Activated gamma-delta T cell (primary cell): ENCODE results near the gene CCDC116.

Experiments
- DNase-seq: peaks from one replicate; lab custom pipeline; 2025; lab: John Stamatoyannopoulos, UW

CCDC116 gene

DNA sequence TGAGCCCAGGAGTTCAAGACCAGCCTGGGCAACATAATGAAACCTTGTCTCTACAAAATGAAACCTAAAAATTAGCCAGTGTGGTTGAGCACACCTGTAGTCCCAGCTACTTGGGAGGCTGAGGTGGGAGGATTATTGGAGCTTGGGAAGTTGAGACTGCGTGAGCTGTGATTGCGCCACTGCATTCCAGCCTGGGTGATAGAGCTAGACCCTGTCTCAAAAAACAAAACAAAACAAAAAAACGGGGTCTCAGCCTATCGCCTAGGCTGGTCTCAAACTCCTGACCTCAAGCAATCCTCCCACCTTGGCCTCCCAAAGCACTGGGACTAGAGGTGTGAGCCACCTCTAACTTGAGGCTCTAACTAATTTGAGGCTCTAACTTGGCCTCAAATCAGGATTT, 46.8 kb downstream of the CCDC116 start:
- DNase-seq = no peak

DNA sequence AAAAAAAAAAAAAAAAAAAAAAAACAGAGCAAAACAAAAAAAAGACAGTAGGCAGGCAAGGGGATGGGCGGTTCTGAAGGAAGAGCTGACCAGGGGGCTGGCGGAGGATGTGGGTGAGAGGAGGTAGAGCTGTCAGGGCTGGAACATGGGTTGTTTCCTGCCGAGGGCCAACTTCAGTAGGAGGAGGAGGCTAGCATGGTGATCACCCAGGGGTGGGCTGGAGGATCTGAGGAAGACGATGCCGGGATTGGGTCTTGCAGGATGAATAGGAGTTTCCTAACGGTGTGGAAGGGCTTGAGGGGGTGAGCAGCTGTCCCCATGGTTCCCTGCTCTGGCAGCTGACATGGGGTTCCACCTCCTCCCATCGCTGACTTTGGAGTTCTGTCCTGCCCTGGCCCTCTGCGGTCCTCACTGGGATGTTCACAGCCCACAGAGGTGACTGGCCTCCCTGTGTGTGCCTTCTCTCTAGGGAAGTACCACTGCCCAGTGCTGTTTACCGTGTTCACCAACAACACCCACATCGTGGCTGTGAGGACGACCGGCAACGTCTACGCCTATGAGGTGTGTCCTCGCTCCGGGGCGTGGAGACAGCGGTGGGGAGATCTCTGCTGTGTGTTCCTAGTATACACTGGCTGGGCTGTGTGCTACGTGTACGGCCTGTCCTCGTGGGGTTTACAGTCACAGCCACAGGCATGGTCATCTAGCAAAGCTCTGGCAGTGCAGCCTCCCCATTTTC, 48.4 kb downstream of the CCDC116 start:
- DNase-seq = no peak

DNA sequence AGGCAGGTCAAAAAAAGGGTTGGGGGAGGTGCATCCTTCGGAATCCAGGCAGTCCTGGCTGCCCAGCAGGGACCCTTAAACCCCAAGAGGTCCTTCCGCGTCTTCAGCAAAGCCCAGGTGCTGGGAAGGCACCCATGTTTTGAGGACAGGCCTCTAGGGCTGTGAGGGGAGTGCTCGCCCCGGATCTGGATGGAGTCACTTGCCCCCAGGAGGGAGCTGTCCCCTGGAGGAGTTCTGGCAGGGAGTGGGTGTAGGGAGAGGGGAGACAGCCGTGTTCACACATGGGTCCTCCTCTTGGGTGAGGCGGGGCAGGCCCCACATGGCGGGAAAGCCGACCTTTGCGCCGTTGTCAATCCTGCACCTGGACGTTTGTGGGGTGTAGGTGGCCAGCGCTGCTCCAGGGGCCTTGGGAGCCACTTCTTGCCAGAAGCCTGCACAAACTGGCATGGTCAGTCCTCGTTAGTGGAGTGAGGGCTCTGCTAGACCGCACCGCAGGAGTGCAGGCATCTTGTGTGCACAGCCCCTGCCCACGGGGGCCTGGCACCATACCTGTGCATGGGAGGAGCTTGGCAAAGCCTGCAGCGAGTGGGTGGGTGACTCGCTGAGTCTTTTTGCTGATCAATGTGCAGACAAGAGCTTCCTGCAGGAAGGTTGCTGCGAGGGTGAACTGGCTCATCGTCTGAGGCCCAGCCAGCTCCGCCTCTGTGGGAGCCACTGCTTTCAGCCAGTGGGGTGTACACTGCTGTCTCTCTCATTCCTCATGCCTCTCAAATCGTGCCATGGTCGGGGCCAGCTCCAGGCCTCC, 49.2 kb downstream of the CCDC116 start:
- DNase-seq = no peak

DNA sequence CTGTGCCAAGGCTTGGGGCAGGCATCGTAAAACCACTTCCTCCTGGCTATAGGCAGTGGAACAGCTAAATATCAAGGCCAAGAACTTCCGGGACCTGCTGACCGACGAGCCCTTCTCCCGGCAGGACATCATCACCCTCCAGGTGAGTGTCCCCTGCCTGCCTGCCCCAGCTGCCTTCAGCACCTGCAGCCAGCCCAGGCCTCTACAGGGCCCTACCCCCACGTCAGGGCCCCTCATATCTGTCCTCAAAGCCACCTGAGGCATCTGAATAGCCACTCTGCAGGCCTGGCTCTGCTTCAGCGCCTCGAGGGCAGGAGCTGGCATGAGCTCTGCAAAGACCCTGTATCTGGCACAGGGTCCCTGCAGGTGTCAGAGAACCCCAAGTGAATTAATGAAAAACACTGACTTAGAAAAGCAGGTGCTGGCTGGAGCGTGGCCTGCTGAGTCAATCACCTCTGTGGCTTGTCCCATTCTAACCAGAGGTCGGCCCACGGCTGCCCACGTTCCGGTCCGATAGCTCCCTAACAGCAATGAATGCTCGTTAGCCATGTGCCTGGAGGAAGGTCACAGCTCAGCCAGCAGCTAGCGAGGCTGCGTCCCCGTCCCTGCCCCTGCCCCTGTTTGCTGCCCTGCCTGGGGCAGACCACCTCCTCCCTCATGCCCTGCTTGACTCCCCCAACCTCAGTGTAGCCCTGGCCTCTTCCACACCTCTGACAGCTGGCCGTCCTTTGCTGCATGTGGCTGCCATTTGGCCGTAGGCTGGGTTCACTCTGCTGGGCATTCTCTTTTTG, 50.0 kb downstream of the CCDC116 start:
- DNase-seq = no peak

DNA sequence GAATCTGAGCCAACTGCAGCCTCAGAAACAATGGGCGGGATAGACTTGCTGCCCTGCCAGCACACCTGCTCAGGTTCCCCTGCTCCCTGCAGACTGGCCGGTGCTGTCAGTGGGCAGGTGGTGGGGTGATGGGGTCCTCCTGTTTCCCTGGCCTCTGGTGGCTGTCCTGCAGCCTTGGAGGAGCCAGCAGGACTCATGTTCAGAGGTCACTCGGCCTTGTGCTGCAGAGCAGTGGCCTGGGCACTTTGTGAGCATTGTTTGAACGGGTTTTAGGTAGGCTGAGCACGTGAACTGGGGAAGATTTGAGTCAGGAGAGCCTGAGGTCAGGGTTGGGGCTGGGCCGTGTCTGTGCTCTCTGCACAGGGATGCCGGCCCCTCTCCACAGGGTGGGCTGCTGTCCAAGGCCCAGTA, 50.8 kb downstream of the CCDC116 start:
- DNase-seq = no peak

DNA sequence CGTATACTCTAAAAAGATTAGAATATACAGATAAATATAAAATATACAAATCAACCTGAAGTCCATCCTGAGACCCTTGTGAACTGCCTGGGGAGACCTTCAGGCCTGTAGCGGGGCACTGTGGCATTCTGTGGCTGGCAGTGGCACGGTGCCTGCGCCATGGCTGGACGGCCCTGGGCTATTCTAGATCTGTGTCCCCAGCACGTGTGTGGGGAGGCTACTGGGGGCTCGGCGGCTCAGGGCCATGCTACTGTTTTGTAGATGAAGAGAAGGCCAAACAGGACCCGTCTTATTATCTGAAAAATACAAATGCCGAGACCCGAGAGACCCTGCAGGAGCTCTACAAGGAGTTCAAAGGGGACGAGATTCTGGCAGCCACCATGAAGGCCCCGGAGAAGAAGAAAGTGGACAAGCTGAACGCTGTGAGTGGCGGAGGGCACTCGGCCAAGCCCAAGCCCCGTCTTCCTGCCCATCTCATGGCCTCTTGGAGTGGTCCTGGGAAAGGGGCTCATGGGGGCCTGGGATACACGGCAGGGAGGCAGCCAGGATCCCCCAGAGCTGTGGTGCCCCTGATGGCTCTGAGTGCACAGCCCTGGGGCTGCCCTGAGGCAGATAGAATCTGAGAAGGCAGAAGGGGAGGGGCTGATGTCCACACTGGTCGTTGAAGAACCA, 52.1 kb downstream of the CCDC116 start:
- DNase-seq = no peak

DNA sequence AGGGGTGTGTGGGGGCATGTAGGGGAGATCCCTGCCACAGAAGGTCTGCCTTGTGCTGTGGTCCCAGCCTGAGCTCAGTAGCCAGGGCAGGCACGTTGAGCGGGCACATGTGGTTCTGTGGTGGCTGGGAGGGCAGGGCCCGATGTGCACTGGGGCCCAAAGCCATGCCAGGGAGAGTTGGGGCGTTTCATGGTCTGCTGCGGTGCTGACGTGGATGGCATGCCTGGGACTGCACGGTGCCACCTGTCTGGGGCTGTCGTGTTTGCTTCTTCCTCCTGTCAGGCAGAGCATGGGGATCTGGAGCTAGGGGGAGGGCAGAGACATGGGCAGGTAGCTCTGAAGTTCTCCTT, 52.6 kb downstream of the CCDC116 start:
- DNase-seq = no peak

DNA sequence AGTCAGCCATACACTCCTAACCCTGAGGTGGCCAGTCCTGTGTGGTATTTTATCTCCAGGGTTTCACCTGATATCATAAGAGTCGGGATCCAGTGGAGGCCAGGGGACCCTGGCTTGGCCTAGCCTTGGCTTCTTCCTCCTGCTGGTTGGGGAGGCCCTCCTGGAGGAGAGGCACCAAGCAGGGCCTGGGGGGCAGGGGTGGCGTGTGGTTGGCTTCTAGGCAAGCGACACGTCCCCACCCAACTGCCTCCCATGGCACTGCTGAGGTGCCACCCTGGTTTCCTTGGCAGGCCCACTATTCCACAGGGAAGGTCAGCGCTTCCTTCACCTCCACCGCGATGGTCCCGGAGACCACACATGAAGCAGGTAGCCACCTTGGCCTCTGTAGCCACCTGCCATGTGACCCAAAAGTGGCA, 53.6 kb downstream of the CCDC116 start:
- no peak for DNase-seq
